DOHH2 (cell line): ENCODE measurements around the gene PTCD3.

Experiments used
- CTCF ChIP-seq: fragments of 200-600 bp; sonication (generic); IDR thresholded peaks from one replicate; pipeline ENCODE4 v1.5.1; 2014; ENCODE audit warnings: antibody characterized with exemption, mild to moderate bottlenecking, low read depth, low read length; ENCODE audit not compliant: poor library complexity, severe bottlenecking
- EZH2phosphoT487 ChIP-seq: fragments of 200-600 bp; sonication (generic); IDR thresholded peaks from 2 replicates; pipeline ENCODE4 v1.6.1; 2017; ENCODE audit warnings: borderline replicate concordance, mild to moderate bottlenecking, antibody characterized with exemption, low read length, moderate library complexity, mixed read lengths

GRCh38 chr2:86118130-86118529 lies 12.1 kb downstream of the PTCD3 start:
- TF ChIP-seq CTCF (no peak), EZH2phosphoT487 (no peak)
